ENCODE data around the gene PCBP3.
A peak's percentile ranks its signal among the peaks of the same experiment; 100 is the strongest.
"Not testable (repeated sequence)": the region's sequence is repeated elsewhere in the genome, so short reads cannot be mapped to it uniquely, and the experiment has no call there.

Gene PCBP3

GRCh38 chr21:45613881-45614280 is 29.6 kb upstream of the PCBP3 start:
- H3K4me3 ChIP-seq (replicated peaks; ENCODE audit: low read depth, low read length): no peak overlapping the region
- TF ChIP-seq CTCF (IDR thresholded peaks at IDR 0.05; ENCODE audit: low read length, missing control alignments): no peak
- DNase-seq (ENCODE audit: low read depth): no peak

GRCh38 chr21:45615145-45615711 is 28.3 kb upstream of the PCBP3 start:
- H3K4me3 ChIP-seq (replicated peaks; ENCODE audit: low read depth, low read length): no peak overlapping the region

GRCh38 chr21:45617021-45617921 is 26.3 kb upstream of the PCBP3 start:
- DNase-seq (ENCODE audit: low read depth): no peak
- no peak overlapping the region for H3K4me3 ChIP-seq (replicated peaks; ENCODE audit: low read depth, low read length)
- no peak for TF ChIP-seq CTCF (IDR thresholded peaks at IDR 0.05; ENCODE audit: low read length, missing control alignments)

More at GRCh38 chr21:45615145-45615711, 28.3 kb upstream of the PCBP3 start:
- TF ChIP-seq CTCF (IDR thresholded peaks at IDR 0.05; ENCODE audit: low read length, missing control alignments): no peak
- DNase-seq (ENCODE audit: low read depth): peak; percentile 41

GRCh38 chr21:45618287-45618686 is 25.2 kb upstream of the PCBP3 start:
- no peak overlapping the region for H3K4me3 ChIP-seq (replicated peaks; ENCODE audit: low read depth, low read length)
- peak; percentile 74 for DNase-seq (ENCODE audit: low read depth)
- no peak for TF ChIP-seq CTCF (IDR thresholded peaks at IDR 0.05; ENCODE audit: low read length, missing control alignments)

- DNase-seq (ENCODE audit: low read depth): peak; percentile 59
- TF ChIP-seq CTCF (IDR thresholded peaks at IDR 0.05; ENCODE audit: low read length, missing control alignments): no peak
- no peak overlapping the region for H3K4me3 ChIP-seq (replicated peaks; ENCODE audit: low read depth, low read length)
Observed at GRCh38 chr21:45618846-45619485, 24.6 kb upstream of the PCBP3 start.

GRCh38 chr21:45620201-45620923 is 23.2 kb upstream of the PCBP3 start:
- TF ChIP-seq CTCF (IDR thresholded peaks at IDR 0.05; ENCODE audit: low read length, missing control alignments): no peak
- H3K4me3 ChIP-seq (replicated peaks; ENCODE audit: low read depth, low read length): no peak overlapping the region
- DNase-seq (ENCODE audit: low read depth): no peak

- not testable (repeated sequence) for H3K4me3 ChIP-seq (replicated peaks; ENCODE audit: low read depth, low read length); DNase-seq (ENCODE audit: low read depth)
Observed at GRCh38 chr21:45621435-45622331, 21.8 kb upstream of the PCBP3 start.
